HG02642 (cell line): Measurements from ENCODE around the gene RORC.
"Not testable (repeated sequence)": the region's sequence is repeated elsewhere in the genome, so short reads cannot be mapped to it uniquely, and the experiment has no call there.

Experiments used
- ATAC-seq: cut with Tn5 transposase; IDR thresholded peaks from one replicate; pipeline ENCODE4 v1.9.1; 2021; ENCODE audit warnings: mild to moderate bottlenecking; ENCODE audit not compliant: unreplicated experiment, poor library complexity

Gene RORC

DNA sequence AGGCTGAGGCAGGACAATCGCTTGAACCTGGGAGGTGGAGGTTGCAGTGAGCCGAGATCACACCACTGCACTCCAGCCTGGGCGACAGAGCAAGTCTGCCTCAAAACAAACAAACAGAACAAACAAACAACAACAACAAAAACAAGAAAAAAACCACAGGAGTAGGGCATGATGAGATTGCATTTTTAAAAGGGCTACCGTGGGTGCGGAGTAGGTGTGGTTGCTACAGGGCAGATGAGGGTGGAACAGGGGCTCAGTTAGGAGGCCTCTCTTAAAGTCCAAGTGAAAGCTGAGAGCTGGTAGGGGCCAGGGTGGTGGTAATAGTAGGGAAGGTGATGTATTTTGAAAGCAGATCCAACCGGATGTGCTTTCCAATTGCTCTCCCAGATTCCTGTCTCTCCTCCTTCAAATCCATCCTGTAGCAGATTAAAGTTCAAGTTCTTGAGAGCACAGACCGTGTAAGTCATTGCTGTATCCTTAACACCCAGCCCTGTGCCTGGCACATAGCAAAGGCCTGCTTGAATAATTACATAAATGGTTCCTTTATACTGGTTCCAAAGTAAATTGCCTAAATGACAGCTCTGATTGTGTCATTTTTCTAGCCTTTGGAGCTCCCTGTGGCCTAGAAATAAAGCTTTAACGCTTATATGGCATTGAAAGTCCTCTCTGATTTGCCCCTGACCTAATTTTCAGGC is 22.2 kb downstream of the RORC start:
- no peak for ATAC-seq

DNA sequence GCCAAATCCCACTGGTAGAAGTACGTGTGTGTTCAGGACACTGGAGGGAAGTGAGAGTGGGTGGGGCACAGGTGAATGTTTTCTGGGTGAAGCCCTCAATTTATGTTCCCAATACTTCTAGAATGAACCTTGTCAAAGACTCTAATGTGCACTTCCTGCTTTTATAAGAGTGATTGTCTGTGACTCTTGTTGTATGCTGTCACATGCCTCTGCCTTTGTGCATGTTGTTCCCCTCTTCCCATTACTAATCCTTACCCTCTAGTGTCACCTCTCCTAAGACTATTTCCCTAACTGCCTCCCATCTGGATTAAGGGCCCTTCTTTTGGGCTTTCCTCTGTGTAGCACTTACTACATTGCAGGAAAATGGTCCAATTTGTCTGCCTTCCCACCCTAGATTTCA is 23.8 kb downstream of the RORC start:
- no peak for ATAC-seq

DNA sequence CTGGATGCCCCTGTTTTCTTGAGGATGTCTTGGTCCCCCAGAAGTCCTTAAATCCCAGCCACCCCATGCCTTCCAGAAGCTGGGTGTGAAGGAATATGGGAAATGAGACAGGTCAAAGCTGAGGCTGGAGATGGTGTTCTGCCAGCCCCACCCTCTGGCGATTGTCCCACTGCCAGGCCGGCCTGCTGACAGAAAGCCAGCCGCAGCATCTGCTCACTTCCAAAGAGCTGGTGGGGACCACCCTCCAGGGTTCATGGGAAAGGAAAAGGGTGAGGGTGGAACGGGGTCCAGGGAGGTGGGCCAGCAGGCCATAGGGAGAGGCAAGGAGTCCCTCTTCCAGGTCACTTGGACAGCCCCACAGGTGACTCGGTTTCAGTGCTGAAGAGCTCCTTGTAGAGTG is 24.5 kb downstream of the RORC start:
- ATAC-seq = no peak

GRCh38 chr1:151806170-151806569 is 25.4 kb downstream of the RORC start:
- ATAC-seq = no peak

DNA sequence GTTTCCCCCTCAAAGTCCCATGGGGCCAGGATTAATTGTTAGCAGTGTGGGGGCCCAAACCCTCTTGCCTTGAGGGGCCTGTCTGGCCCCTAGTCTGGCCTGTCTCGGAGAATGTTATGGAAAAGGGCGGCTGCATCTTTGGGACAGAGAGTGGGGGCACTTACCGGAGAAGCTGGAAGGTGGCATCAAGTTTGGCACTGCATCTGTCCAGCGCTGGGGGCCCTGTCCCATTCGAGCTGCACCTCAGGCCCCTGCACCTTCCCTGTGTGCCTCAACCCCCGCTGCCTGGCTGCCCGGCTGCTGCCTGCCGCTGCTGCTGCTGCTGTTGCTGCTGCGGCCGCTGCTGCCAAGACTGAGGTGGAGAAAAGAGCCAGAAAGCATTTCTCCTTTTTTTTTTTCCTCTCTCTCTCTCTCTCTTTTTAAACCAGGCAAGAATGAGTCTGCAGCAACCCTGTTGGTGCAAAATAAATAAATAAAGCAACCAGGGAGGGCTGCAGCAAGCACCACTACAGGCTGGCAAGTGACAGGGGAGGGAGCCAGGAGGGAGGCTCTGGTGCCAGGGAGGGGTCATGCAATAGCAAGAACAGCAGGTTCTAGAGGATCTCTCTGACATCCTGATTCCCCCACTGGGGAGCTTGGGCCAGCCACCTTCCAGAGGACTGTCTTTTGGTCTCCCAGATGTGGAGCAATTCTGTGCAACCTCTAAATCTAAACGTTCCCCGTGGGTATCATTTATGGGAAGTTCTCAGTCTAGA is 26.4 kb downstream of the RORC start, which contains the start of gene LINGO4:
LINGO4 (minus strand) TSS at position 354 of the 755 bp plus-strand sequence. CDS start 2,715 bp downstream, outside the sequence.
- ATAC-seq = no peak

DNA sequence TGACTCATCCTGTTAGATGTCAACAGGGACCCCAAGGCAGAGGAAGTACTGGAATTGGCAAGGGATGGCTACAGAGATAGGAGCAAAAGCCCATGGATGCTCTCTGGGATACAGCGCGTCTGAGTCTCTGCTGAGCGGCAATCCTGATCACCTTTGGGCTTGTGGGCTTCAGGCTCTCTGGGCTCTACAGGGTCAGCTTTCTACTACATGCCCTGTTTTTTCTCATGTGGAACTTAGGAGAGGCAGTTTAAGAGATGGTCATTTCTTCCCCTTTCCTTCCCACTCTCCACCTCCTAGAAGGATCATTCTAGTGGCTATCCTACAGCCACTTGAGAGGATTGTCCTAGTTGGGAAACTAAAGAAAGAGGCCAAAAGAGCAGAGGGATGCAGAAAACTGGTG is 27.7 kb downstream of the RORC start:
- ATAC-seq = no peak

DNA sequence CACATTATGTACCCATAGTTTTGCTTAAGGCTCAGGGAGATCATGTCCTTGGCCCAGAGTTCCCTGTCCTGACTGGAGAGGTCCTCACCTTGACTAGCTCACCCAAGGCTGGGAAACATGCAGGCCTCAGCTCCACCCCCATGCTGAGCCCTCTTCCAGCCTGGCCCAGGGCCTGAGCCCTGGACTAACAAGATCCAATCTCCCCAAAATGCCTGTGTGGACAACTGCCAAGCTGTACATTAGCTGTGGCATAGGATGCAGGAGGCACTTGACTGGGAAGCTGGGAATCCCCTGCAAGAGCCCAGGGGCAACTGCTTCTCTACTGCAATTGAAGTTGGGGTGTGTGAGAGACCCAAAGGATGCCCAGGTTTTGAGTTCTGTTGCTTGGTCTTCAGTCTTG is 28.4 kb downstream of the RORC start:
- no peak for ATAC-seq

DNA sequence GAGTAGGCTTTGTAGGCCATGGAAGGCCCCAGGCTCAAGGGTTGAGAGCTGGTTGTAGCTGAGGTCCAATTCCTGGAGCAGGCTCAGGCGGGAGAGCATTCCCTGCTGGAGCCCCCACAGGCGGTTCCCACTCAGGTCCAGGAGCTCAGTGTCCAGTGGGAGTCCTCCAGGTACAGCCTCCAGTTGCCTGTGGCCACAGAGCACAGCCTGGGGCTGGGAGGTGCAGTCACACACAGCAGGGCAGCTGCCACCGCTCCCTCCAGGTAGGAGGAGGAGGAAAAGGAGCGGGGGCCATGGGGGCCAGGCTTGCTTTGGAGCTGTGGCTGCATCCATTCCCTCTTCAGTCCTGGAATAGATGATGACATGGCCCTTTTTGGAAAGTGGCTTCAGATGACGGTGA is 29.2 kb downstream of the RORC start:
- ATAC-seq = no peak

- no peak for ATAC-seq
These were observed 29.8 kb downstream of the RORC start for GRCh38 chr1:151801846-151802245.

DNA sequence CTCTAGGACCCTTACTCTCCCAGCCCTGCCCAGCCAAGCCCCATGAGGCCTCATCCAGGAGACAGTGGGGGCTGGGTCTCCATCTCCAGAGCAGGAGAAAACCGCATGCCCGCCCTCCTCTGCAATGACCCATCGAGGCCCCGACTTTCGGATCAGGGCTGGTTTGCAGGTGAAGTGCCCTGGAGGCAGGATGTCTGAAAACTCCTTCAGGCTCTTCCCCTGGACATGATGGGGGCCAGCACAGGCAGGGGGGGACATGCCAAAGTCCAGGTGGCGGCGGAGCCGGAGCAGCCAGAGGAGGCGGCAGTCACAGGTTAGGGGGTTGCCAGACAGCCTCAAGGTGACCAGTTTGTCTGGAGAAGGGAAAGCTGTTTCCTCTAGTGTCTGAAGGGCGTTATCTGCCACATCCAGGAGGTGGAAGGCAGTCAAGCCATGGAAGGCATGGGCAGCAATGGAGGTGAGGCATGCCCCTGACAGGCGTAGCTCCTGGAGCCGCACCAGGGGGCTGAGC is 30.2 kb downstream of the RORC start:
- no peak for ATAC-seq

DNA sequence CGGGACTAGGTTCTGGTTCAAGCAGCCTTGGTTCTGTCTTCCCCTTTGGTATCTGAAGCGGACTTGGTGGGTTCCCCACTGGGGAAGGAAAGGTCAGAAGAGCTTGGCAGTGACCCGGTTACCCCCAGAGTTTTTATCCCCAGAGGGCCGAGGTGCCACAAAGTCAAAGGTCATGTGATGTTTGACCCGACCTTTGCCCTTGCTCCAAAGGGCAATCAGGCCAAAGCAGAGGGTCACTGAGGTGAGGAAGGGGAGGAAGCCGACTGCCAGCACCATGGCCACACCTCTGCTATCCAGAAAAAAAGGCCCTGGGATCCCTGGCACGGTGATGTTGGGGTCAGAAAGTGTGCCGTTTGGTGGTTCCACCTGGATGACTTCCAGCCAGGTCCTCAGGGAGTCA is 30.8 kb downstream of the RORC start:
- ATAC-seq = no peak

DNA sequence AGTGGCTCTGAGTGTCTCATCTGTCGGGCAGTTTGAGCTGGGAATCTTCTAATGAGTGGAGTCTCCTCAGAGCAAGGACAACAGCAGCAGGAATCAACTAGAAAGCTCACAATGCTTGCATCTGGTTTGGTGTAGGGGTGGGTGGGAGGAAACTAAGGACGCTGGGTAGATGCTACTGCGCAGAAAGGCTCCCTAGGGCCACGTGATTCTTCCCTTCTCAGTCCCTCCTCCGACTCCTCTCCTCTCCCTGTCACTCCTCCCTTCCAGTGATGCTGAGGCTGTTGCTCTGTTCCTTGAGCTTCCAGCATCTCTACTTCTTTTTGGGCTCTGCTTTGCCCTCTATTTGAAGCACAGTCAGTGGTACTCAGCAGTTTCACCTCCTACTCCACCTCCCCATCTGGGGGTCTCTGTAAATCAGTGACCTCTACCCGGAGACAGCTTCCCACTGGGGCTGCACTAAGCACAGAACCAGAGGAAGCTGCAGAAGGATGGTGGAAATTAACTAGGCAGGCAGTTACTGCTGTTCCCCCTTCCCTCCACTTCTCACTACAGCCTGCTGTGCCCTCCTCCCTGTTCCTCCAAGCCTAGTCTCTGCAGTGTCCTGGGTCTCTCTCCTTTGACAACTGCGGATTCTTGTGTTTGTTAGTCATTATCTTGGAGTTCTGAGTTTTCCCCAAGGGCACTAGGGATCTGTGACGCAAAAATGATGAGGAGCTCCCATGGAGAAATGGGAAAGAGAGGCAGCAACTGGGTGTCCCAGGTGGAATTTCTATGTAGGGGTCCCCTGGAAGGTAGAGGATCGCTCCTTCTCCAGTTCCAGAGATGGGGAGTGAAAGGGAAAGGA is 32.2 kb downstream of the RORC start:
- no peak for ATAC-seq

GRCh38 chr1:151798571-151798970 is 33.0 kb downstream of the RORC start:
- ATAC-seq = no peak

DNA sequence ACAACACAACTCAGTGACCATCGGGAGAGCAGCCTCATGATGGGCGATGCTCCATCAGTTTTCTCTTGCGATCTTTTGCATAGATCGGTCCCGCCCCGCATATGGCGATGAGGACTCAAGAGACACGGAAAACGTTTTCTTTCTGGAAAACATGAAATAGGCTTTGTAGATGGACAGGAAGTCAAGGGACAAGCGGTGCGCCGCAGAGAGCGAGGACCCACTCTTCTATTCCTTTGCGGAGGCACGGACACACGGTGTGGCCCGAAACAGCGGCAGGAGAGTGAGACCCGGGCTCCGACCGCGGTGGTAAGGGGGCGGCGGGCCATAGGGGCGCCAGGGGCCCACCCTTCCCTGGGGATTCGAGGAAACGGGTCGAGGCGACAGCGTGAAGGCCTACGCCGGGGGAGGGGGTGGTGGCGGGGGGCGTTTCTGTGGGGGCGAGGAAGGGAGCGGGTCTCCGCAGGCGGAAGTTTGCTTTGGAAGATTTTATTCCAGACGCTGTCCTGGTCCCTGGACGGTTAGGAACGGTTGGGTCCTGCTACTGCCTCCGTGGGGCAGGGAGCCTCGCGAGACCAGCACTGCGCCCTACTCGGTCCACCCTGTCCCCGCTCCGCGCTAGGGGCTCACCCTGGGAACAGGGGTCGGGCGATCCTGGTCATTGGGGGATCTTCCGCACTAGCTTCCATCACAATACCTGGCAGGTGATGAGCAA is 40.5 kb downstream of the RORC start:
- no peak for ATAC-seq

DNA sequence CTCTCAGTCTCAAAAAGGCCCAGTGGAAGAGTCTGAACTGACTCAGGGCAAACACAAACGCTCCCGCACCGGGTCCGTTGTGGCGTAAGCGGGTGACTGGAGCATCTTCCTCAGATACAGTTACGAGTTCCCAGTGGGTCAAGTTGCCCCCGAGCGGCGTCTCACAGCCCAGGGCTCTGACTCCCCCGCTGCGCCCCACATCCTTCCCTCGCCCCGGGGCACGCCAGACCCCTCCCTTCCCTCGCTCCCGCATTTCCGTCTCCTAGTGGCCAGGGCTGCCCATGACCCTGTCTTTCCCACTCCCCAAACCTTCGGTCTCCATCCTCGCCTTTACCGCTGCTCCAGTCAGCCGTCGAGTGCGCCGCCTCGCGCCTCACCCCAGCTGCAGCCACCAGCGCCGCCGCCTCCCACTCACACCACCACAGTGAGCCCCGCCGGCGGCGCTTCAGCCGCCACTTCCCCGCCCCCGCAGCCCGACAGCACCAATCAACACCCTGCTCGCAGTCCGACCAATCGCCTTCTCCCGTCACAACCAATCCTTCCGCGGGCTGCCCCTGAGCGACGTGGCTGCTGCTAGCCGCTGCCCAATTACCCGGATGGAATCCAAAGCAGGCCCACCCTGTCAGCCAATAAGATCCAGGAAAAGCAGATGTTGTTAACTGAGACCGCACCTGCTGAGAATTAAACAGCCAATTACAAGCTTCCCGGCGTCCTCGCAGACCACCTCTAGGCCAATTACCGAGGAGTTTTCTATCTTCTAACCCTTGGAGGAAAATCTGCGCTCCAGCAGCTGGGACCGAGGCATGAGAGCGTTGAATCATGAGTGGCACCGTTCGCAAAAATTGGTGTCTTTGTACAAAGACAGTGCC is 41.3 kb downstream of the RORC start, which contains the start of gene TDRKH:
TDRKH (minus strand) TSS at position 430 of the 869 bp plus-strand sequence. CDS start 7,478 bp downstream, outside the sequence.
- ATAC-seq = peak; percentile 96

- ATAC-seq = no peak
These were observed 43.9 kb downstream of the RORC start for GRCh38 chr1:151787689-151788088.

DNA sequence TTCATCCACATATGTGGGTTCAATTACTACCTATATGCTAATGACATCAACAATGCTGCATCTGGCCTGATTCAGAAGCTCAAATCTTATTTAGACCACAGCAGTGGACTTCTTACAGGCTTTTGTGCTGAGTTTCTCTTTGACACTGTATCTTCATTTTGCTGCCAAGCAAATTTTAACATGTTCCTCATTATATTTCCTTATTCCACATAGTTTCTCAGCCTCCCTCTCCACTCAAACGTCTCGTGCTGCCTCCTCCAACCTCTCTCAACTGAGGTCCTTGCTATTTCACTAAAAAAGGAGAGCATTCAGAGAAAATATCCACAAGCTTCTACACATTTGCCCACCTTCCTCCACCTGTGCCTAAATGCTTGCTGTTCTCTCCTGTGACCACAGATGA is 47.8 kb downstream of the RORC start:
- ATAC-seq = no peak

- no peak for ATAC-seq
These were observed 48.9 kb downstream of the RORC start for GRCh38 chr1:151782741-151783140.

- ATAC-seq = not testable (repeated sequence)
These were observed 49.6 kb downstream of the RORC start for GRCh38 chr1:151782026-151782425.
